HL-60/S4 (cell line): ENCODE data around the gene KCNMA1.

ENCODE experiments used
- in situ Hi-C: fragments of 300-500 bp; cut with MboI; formaldehyde crosslinking; loops from 2 replicates; pipeline ENCODE4 v1.14.3; 2022; ENCODE audit warnings: low sequenced_read_pairs

The KCNMA1 gene

DNA sequence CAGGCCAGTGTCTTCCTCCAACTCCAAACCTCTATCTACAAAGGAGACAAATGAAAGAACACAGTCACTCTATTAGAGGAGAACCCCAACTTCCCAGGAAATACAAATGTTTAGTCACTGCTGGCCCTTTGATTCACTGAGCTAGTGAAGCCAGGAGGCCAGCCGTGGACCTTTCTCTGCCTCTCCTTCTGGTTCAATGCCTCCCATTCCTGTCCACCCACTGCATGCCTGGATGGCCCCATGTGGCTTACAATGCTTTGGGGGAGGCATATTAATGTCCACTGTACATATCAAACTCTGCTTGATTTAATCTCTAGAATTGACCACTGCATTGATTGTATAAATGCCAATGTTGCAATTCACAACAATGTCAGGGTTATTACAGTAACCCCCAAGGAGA, 687.3 kb downstream of the KCNMA1 start:
- in situ Hi-C loops = no loop called here

GRCh38 chr10:76946270-76946669, 691.3 kb downstream of the KCNMA1 start:
- in situ Hi-C loops = no loop called here

DNA sequence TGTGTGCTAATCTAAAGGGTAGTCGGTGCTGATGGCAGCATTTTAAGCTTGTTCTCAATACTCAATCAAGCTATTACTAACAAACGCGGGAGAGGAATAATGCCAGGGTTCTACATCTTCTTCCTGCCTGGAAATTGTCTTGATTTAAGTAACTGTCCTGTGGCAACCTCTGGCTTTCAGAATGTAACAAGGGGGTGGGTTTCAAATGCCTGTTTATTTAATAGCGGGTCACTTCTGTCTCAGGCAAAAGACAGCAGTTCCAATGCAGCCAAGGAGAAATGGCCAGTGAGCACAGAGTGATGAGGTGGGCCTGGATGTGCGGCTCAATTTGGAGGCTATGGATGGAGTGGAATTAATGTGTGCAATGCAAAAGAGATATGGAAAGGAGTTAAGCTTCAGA, 692.4 kb downstream of the KCNMA1 start:
- in situ Hi-C loops = no loop called here

DNA sequence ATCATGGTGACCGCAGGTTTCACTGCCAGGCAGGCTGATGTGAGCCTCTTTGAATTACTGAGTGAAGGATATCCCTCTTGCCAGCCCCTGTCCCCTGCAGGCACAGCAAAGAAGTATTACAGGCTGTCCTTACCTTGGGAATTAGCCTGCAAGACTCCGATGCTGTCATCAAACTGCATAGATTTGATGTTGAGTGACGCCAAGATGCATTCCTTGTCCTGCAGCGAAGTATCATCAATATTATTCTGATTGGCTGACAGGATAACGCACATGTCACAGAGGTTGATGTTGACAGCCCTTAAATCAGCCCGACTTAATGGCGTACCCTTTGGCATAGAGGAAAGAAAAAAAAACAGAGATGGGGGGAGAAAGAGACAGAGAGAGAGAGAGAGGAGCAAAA, 693.0 kb downstream of the KCNMA1 start:
- in situ Hi-C loops = no loop called here

GRCh38 chr10:76942628-76943416, 694.8 kb downstream of the KCNMA1 start:
- in situ Hi-C loops = no loop called here

GRCh38 chr10:76939933-76940468, 697.6 kb downstream of the KCNMA1 start:
- in situ Hi-C loops = no loop called here

DNA sequence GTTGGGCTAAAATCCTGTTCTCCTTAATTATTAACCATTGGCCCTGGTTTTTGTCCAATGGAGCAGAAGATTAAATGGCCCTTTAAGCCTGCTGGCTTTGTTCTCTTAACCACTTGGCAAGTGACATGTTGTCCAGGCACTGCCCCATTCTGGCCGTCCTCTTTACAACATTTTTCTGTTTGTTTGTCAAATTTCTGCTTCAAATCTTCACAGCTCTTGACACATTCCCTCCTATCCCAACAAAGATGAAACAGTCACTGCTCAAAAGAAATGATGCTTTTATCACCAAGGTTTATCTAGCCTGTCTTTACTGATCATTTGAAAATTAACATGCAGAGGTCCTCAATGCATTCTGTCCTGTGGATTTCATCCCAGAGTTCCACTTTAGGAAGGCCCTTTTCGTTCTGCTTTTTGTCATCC, 700.4 kb downstream of the KCNMA1 start:
- in situ Hi-C loops = no loop called here

DNA sequence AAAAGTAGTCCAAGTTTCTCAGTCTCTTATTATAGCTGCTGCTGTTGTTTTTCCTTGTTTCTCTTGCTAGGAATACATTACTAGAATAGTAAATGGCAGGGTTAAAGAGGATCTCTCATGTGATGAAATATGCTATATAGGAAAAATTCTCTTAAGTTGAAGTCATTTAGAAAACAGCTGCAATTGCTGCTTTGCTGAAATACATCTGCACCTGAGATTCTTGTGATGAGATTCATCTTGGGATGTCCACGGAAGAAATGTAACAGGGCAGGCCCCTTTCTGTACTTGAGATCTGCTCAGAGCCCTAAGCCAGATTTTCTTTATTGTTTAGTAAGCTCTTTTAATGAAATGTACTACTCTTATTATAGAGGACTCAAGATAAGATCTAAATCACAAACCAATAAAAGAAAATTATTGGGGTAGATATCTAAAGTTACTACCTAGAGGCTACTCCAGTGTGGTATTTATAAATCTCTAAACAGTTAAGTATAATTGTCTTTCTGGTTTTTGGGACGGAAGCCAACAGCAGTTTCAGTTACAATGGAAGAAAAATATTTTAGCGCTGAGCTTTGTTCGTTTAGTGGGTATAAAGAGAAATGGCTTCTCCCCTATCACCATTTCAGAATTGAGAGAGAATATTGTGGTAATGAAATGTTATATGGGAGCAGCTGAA, 701.5 kb downstream of the KCNMA1 start:
- in situ Hi-C loops = no loop called here

DNA sequence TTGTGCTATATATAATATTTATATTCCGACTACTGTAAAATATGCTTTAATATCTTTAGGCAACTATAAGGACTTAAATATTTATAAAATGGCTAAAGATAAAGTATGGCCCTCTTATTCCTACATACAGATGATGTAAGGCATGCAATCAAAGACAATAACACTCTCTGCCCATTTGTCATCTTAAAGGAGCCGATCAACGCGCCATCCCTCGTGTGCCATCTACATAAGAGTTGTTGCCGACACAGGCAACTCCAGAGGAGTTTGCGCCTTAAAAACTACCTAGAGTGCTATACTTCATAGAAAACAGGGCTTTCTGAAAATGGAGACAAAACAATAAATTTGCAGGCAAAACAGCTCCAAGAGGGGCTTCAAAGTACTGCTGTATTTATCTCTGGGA, 709.0 kb downstream of the KCNMA1 start:
- in situ Hi-C loops = no loop called here

- in situ Hi-C loops = no loop called here
Observed at GRCh38 chr10:76925636-76926405, 711.8 kb downstream of the KCNMA1 start.

DNA sequence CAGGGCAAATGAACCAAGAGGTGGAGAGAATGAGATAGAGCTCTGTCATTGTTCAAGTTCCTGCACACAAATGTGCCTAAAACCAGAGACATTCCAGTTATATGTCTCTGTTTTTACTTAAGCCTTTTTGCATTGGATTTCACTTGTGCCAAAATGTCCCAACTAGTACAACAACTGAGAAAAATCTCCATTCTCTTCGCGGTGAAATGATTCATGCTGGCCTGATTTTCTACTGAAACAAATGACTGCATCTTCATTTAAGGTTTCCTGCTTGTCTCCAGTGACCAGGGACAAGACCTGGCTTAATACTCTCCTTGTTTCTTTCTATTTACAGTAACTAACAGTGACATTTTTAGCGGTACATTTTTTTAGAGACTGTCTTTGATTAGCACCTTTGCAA, 714.9 kb downstream of the KCNMA1 start:
- in situ Hi-C loops = no loop called here

- in situ Hi-C loops = no loop called here
Observed at GRCh38 chr10:76921383-76922010, 716.1 kb downstream of the KCNMA1 start.

DNA sequence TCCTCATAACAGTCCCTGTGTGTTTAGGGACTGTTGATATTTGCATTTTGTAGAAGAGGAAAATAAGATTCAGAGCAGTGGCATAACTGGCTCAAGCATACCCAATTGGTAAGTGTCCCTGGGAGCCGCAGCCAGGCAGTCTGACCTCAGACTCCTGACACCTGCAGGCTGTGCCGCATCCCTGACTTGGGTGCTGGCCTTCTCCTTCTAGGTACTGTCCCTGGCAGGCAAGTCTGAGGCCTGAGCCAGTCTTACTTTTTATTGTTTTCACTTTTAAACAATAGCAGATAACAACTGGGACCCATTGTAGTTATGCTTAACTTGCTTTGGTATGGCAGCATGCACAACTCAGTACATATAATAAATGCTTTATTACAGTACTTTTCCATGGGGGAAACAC, 717.0 kb downstream of the KCNMA1 start:
- in situ Hi-C loops = no loop called here

GRCh38 chr10:76918106-76918505, 719.5 kb downstream of the KCNMA1 start:
- in situ Hi-C loops = no loop called here

DNA sequence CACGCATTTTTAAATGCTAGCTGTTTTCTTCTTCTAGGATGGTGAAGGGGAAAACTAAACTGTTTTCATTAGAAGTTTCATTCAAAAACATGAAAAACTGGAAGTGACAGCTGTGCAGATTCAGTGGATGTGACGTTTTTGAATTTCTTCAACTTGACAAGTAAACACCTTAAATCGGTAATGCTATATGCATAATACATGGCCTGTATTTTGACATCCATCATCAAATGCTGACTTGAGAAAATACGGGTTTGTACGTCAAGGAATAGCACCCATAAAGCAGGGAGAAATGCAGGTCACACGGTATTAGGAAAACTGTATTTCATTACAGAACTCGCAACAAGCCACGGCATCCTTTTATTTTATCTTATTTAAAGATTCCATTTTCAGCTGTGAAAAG, 720.5 kb downstream of the KCNMA1 start:
- in situ Hi-C loops = no loop called here

GRCh38 chr10:76916536-76916935, 721.1 kb downstream of the KCNMA1 start:
- in situ Hi-C loops = no loop called here

DNA sequence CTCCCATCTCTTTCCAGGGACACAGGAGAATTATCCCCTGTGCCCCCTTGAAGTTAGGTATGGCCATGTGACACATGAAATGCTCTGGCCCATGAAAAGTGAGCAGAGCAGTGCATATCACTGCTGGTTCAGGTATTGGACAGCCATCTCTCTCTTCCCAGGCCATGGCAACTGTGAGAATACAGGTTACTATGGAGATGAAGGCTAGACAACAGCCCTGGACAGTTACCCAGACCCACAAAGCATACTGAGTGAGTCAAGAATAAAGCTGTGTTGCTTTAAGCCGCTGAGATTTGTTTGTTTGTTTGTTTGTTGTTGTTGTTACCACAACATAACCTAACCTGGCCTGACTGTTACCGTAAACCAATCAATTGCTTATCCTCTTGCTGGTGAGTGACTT, 722.3 kb downstream of the KCNMA1 start:
- in situ Hi-C loops = no loop called here

DNA sequence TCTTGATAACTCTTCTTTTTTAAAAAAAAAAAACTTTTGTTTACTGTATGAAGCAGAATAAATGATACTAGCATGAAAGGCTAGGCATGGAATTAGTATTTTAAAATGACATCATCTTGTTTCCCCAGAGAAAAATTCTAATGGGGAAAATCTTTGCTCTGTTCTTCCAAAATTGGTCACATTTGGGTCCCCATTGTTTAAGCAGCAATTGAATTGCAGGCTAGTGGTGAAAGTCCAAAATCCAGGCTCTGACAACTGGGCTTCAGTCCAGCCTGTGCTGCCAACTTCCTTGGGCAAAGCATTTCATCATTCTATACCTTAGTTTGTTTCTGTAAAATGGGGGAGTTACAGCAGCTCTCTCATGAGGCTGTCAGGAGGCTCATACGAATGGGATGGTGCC, 726.4 kb downstream of the KCNMA1 start:
- in situ Hi-C loops = no loop called here

- in situ Hi-C loops = no loop called here
Observed at GRCh38 chr10:76910184-76910962, 727.2 kb downstream of the KCNMA1 start.

GRCh38 chr10:76906256-76906655, 731.4 kb downstream of the KCNMA1 start:
- in situ Hi-C loops = no loop called here
